Measurements from ENCODE around the gene OSR1. TPM values are rescaled to one million over a fixed set of nuclear protein-coding genes. Genes with fewer than 3 reads are reported as not detected.

OSR1 gene
- total RNA-seq, 2 donors from 2014 or later, result 1.7 to 2.4 TPM

DNA sequence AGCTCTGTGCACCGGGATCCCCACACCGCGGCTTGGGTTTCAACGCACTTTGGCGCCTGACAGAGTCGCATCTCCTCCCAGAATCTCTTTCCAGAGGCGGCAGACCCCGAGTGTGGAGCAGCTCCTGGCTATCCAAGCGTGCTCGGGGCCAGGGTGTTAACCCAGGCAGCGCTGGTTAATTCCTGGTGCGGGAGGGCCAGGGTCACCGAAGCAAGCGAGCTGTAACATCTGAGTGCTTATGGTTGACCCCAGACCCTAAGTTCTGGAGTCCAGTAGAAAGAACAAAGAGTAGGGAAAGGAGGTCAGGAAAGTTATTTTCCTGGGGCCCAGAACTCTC is 566 bp upstream of the OSR1 start:
- no peaks in the 10 kb centered on the region for H3K4me1 ChIP-seq
- H3K27me3 ChIP-seq, result peaks cover 31% of the 10 kb centered on the region
- DNase-seq, result no peak
- peak overlapping the region; percentile 52 for H3K4me3 ChIP-seq
- H3K9me3 ChIP-seq, result no peaks in the 10 kb centered on the region
- H3K9ac ChIP-seq (ENCODE audit: low read depth in 2 of 2, low read length in 2 of 2), result peak overlapping the region; percentile 31 to 36
- intact Hi-C loops (cut with DNase I), result loop anchor here (5.0 to 10.0 kb wide), 2 partner anchors 374 to 503 kb away; no protein-coding TSS in a partner anchor
- H3K36me3 ChIP-seq, result no peaks in the 10 kb centered on the region
- TF ChIP-seq, protein P1, sequence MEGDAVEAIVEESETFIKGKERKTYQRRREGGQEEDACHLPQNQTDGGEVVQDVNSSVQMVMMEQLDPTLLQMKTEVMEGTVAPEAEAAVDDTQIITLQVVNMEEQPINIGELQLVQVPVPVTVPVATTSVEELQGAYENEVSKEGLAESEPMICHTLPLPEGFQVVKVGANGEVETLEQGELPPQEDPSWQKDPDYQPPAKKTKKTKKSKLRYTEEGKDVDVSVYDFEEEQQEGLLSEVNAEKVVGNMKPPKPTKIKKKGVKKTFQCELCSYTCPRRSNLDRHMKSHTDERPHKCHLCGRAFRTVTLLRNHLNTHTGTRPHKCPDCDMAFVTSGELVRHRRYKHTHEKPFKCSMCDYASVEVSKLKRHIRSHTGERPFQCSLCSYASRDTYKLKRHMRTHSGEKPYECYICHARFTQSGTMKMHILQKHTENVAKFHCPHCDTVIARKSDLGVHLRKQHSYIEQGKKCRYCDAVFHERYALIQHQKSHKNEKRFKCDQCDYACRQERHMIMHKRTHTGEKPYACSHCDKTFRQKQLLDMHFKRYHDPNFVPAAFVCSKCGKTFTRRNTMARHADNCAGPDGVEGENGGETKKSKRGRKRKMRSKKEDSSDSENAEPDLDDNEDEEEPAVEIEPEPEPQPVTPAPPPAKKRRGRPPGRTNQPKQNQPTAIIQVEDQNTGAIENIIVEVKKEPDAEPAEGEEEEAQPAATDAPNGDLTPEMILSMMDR (IDR thresholded peaks at IDR 0.05), result no peak
- peak overlapping the region; percentile 24 for H3K27ac ChIP-seq

DNA sequence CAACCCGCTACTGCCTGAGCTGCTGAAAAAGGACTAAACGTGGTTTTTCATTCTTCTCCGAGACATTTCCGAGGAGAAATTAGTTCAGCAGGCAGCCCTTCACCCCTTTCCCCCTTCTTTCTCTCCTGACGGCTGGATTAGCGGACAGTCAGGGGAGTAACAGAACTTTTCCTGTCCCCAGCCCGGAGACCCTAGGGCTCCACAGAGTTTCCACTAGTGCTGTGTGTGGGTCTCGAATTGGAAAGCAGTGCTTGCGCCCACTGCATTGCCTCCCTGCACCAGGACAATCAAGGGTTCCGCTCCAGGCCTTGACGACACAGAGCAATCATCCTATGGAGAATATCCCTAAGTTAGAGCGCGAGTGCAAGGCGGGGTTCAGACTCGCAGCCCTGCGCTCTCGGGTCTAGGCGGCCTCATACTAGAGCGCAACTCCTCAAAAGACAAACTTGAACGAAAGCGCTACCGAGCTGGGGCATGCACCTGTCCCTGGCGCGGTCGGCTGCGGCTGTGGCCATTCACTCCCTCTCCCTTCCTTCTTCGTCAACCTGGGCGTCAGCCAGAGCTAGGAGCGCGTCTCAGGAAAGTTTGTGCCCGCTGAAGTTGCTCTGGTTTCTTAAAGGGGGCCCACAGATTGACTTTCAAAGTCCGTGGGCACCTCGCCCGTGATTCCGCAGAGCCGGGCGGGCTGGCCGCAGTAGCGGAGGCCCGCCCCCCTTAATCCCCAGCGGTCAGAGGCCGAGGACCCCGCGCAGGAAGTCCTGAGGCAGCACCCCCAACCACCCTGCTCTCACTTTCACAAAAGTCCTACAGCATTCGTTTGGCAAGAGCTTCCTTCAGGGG is 801 bp downstream of the OSR1 start:
- peak overlapping the region; percentile 52 for H3K4me3 ChIP-seq
- H3K27ac ChIP-seq, result peak overlapping the region; percentile 41
- no peaks in the 10 kb centered on the region for H3K36me3 ChIP-seq
- no peaks in the 10 kb centered on the region for H3K9me3 ChIP-seq
- intact Hi-C loops (cut with DNase I), result loop anchor here (5.0 to 10.0 kb wide), 2 partner anchors 373 to 505 kb away; no protein-coding TSS in a partner anchor
- DNase-seq, result no peak
- peak overlapping the region; percentile 66 for H3K9ac ChIP-seq (ENCODE audit: low read depth in 2 of 2, low read length in 2 of 2)
- H3K4me1 ChIP-seq, result no peaks in the 10 kb centered on the region
- H3K27me3 ChIP-seq, result peaks cover 33% of the 10 kb centered on the region
- TF ChIP-seq, protein P1 (IDR thresholded peaks at IDR 0.05), result no peak

DNA sequence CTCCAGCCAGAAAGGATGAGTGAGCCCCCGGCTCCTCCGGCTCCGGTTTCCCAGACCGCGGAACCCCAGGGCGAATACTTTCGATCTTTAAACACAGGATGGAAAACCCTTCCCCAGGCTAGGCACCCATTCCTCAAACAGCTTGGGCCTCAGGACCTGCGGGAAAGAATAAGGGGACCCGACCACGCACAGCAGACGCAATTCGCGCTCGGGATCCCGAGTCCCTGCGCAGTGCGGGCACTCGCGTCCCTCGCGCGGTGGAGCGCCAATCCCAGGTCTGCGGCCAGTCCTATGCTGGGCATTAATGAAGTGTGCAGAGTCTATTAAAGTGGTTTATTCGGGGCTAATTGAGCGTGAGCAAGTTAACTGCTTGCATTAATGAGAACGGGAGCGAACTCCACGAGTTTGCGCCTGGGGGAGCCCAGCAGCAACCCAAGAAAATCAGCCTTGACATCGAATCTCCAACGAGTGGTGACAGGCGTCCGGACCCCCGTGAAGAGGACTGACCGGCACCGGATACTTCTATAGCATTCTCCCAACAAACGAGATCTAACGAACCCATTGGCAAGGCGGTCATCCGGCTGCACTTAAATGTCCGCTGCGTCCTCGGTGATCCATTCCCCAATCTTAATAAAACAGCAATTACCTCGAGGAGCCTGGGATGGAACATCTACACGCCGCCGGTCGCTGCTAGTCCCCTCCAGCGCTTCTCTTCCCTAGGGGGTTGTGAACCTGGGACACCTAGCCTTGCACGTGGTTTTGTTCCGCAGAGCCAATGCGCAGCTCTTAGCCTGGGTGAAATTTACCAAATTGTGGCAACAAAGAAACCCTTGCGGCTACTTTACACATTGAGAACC is 1.6 kb downstream of the OSR1 start:
- peak overlapping the region in 1 of 2 donors; percentile 66 for H3K9ac ChIP-seq (ENCODE audit: low read depth in 2 of 2, low read length in 2 of 2)
- TF ChIP-seq, protein P1 (IDR thresholded peaks at IDR 0.05), result no peak
- no peaks in the 10 kb centered on the region for H3K4me1 ChIP-seq
- no peaks in the 10 kb centered on the region for H3K36me3 ChIP-seq
- H3K4me3 ChIP-seq, result peak overlapping the region; percentile 52
- intact Hi-C loops (cut with DNase I), result loop anchor here (5.0 to 10.0 kb wide), 2 partner anchors 372 to 506 kb away; no protein-coding TSS in a partner anchor
- peaks cover 41% of the 10 kb centered on the region for H3K27me3 ChIP-seq
- no peak for DNase-seq
- no peaks in the 10 kb centered on the region for H3K9me3 ChIP-seq
- H3K27ac ChIP-seq, result no peak overlapping the region

DNA sequence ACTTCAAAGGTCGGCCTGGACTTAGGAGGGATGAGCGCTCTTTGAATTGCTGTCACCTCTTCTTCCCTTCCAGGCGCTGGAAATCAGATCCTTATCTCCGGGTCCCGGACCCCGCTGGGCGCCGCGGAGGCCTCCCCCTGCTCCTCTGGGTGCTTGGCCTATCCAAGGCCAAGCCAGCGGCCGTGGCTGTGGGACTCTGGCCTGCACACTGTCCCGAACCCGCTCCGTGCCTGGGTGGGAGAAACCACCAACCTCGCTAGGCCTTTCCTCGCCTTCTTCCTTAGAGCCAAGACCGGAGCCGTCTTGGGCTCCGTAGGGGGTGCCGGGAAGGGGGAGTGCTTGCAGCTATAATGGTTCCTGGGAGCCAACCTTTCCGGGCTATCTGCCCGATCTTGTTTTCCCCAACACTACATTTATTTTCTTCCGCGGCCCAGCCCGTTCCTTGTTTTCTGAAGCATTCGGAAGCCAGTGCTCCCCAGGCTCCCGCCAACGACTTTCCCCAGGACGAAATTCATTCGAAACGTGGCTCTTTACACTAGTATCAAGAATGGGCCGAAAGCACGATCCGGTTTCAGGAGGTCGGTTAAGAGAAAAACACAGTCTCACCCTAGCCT is 2.4 kb downstream of the OSR1 start:
- H3K36me3 ChIP-seq, result no peaks in the 10 kb centered on the region
- intact Hi-C loops (cut with DNase I), result loop anchor here (5.0 to 10.0 kb wide), 2 partner anchors 371 to 506 kb away; no protein-coding TSS in a partner anchor
- H3K4me1 ChIP-seq, result no peaks in the 10 kb centered on the region
- no peak for DNase-seq
- no peak overlapping the region for H3K4me3 ChIP-seq
- H3K9me3 ChIP-seq, result no peaks in the 10 kb centered on the region
- no peak overlapping the region for H3K27ac ChIP-seq
- TF ChIP-seq, protein P1 (IDR thresholded peaks at IDR 0.05), result no peak
- peaks cover 39% of the 10 kb centered on the region for H3K27me3 ChIP-seq
- H3K9ac ChIP-seq (ENCODE audit: low read depth in 2 of 2, low read length in 2 of 2), result no peak overlapping the region

DNA sequence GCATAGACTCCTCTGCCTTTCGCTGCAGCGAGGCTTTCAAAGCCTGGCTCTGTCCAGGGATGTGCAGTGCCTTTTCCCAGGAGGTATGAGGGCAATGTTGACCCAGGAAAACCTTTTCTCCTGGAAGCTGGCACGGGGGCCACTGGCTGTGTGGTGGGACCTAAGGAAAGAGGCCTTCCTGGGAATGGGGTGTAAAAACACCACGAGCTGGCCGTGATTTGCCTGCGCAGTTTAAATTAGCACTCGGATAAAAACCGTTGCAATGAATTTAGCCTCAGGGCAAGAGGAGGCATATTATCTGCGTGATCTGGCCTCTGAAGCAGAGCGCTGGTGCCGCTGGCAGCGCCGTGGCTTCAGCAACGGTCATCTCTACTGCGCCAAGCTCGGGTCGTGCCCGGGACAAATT is 3.0 kb downstream of the OSR1 start:
- DNase-seq, result no peak
- H3K27ac ChIP-seq, result no peak overlapping the region
- intact Hi-C loops (cut with DNase I), result loop anchor here (5.0 to 10.0 kb wide), 2 partner anchors 371 to 507 kb away; no protein-coding TSS in a partner anchor
- no peak overlapping the region for H3K4me3 ChIP-seq
- peaks cover 36% of the 10 kb centered on the region for H3K27me3 ChIP-seq
- no peaks in the 10 kb centered on the region for H3K9me3 ChIP-seq
- H3K36me3 ChIP-seq, result no peaks in the 10 kb centered on the region
- peaks cover 6% of the 10 kb centered on the region for H3K4me1 ChIP-seq
- H3K9ac ChIP-seq (ENCODE audit: low read depth in 2 of 2, low read length in 2 of 2), result no peak overlapping the region
- TF ChIP-seq, protein P1 (IDR thresholded peaks at IDR 0.05), result no peak

All from colonic mucosa (tissue), 4 donors.